NCI-H345 treated with DMSO at 0.1 percent for 48 hours (cell line): Measurements from ENCODE around the gene RERE.
"Not testable (repeated sequence)": the region's sequence is repeated elsewhere in the genome, so short reads cannot be mapped to it uniquely, and the experiment has no call there.

Experiments
- DNase-seq: peaks from one replicate; lab custom pipeline; 2025; ENCODE audit not compliant: unreplicated experiment; lab: John Stamatoyannopoulos, UW

RERE gene

GRCh38 chr1:8844501-8845006 is 27.1 kb upstream of the RERE start:
- DNase-seq: no peak

DNA sequence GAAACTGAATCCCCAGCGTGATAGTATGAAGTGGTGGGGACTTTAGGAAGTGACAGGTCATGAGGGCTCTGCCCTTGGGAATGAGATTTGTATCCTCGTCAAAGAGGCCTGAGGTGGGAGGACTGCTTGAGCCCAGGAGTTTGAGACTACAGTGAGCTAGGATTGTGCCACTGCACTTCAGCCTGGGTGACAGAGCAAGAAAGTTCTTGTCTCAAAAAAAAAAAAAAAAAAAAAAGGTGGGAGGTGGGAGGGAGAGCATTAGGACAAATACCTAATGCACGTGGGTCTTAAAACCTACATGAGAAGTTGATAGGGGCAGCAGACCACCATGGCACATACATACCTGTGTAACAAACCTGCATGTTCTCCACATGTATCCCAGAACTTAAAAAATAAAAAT is 24.0 kb upstream of the RERE start:
- no peak for DNase-seq

DNA sequence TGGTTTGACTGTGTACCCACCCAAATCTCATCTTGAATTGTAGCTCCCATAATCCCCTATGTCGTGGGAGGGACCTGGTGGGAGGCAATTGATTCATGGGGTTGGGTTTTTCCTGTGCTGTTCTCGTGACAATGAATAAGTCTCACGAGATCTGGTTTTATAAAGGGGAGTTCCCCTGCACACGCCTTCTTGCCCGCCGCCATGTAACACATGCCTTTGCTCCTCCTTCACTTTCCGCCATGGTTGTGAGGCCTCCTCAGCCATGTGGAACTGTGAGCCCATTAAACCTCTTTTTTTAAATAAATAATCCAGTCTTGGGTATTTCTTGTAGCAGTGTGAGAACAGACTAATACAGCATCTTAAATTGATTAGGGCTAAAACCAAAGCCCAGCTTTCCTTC is 22.6 kb upstream of the RERE start:
- DNase-seq: no peak

GRCh38 chr1:8835941-8836643 is 18.7 kb upstream of the RERE start:
- no peak for DNase-seq

GRCh38 chr1:8831340-8831739 is 13.9 kb upstream of the RERE start:
- DNase-seq: no peak

DNA sequence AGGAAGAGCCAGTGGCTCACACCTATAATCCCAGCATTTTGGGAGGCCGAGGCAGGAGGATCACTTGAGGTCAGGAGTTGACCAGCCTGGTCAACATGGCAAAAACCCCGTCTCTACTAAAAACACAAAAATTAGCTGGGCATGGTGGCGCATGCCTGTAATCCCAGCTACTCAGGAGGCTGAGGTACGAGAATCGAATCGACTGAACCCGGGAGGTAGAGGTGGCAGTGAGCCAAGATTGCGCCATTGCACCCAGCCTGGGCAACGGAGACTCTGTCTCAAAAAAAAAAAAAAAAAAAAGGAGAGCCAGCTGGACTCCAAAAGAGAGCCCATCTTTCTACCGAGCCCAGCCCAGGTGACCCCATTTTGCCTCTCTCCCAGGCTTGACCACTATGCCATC is 13.3 kb upstream of the RERE start:
- DNase-seq: not testable (repeated sequence)

GRCh38 chr1:8825985-8826481 is 8.6 kb upstream of the RERE start:
- no peak for DNase-seq

DNA sequence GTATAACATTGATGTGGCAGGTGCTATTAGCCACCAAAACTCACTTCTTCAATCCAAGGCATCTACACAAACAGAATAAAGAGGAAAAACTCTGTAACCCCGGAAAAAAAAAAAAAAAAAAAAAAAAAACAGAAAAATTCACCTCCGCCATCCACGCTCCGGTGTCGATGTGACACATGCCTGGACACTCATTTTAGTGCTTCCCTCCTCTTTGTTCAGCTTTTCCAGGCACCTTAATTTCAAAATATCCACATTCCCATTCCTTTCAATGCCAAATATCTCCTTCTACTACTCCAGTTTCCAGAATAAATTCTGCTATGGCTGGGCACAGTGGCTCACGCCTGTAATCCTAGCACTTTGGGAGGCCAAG is 5.8 kb upstream of the RERE start:
- no peak for DNase-seq

DNA sequence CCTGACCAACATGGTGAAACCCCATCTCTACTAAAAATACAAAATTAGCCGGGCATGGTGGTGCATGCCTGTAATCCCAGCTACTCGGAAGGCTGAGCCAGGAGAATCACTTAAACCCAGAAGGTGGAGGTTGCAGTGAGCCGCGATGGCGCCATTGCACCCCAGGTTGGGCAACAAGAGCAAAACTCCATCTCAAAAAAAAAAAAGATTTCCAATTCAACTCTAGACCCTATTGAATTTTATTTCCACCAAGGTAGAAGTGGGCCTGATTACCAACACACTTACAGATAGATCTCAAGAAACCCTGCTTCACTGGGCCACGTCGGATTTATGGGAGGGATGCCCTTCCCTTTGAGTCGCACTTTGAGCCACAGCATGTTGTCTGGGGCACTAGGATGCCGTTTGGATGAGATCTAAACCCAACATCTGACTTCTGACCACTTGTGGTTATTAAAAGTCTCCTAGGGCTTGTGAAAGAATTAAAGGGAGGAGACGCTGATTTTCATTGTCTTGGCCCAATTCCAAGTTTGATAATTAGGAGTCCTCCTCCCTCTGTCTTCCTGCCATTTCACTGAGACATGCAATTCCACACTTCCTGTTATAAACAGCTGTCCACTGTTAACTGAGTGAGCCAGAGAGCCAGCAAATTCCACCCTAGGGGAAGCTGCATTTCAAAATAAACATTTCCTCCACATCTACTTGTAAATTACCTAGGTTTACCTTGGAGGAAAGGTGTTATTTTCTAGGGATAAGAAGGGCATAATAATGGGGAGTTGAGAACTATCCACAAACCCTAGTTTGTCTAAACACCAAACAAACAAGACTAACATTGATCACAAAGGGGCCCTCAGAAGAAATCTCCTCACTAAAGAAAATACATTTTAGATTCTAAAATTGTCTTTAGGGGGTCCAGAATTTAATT is 5.2 kb upstream of the RERE start:
- peak; percentile 42 for DNase-seq

GRCh38 chr1:8821084-8821483 is 3.6 kb upstream of the RERE start:
- no peak for DNase-seq

DNA sequence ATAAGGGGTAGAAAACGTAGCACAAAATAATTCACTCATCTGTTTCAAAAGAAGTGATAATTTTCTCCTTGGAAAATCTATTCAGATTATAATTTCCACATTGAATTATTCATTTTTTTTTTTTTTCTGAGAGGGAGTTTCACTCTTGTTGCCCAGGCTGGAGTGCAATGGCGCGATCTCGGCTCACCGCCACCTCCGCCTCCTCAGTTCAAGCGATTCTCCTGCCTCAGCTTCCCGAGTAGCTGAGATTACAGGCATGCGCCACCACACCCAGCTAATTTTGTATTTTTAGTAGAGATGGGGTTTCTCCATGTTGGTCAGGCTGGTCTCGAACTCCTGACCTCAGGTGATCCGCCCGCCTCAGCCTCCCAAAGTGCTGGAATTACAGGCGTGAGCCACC is 1.3 kb upstream of the RERE start:
- not testable (repeated sequence) for DNase-seq

- peak; percentile 27 for DNase-seq
These were observed 910 bp upstream of the RERE start for GRCh38 chr1:8818325-8818775.

- DNase-seq: no peak
These were observed 519 bp downstream of the RERE start for GRCh38 chr1:8816831-8817411.

GRCh38 chr1:8816264-8816663 is 1.2 kb downstream of the RERE start:
- DNase-seq: no peak

DNA sequence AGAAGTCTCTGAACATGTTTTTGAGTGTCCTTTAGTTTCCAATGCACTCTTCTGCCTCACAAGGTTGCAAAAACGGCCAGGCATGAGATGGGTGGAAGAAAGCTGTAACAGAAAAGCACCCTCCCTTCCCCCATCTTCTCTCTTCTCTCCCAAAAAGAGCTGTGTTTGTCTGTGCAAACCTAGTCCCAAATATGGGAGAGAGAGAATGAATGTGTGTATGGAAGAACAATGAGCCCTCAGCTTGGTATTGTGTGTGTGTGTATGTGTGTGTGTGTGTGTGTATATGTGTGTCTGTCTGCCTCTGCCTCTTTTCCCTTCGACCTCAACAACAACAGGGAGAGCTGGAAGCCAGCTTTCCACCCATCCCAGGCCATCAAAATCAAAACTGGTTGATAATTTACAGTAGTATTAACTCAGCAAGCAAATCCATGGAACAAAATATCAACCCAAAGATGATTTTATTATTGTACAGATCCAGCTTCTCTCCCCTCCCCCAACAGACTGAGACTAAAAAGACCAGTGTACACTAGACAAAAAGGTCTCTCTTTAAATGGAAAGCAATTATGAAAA is 1.8 kb downstream of the RERE start:
- no peak for DNase-seq

GRCh38 chr1:8814865-8815264 is 2.6 kb downstream of the RERE start:
- DNase-seq: no peak

DNA sequence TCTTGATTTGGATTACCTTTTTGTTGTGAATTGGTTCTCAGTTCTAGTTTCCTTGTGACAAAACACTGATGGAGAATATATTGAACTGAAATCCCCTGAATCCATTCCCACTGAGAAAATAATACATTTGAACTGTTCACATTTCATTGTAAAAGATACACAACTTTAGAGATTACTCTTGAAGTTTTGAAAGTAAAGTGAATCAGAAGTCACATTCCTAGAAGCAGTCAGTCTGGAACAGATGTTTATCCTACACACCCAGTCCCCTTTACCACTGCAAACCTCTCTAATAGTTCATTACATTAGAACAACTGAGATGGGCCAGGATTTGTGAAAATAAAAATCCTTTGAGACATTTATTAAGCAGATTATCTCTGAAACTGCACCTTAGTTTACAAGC is 3.4 kb downstream of the RERE start:
- DNase-seq: no peak

- DNase-seq: no peak
These were observed 4.2 kb downstream of the RERE start for GRCh38 chr1:8813016-8813763.

DNA sequence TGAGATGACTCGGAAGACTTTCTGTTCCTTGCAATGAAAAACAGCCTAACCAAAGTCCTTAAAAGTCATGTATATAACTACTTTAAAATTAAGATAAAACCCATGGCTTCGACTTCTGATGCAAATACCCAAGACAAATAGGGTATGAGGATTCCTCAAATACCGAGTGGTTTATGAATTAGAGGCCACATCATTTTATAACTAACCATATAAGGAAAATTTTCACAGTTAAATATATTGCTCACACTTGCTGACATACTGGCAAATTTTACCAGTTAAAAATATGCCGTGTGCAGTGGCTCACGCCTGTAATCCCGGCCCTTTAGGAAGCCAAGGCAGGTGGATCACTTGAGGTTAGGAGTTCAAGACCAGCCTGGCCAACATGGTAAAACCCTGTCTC is 5.4 kb downstream of the RERE start:
- DNase-seq: no peak

DNA sequence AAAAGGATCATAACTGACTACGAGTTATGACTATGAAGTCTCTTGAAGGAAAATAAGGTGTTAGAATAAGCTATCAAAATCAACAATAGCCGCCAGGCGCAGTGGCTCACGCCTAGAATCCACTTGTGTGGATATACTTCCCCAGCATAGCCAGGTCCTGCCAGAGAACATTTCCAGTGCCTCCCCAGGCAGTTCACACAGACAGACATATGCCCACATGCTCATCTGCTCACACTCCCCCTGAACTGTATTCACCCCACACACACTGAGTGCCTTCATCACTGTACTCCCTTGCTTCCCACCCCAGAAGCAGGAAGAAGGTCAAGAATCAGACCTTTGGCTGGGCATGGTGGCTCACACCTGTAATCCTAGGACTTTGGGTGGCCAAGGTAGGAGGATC is 6.5 kb downstream of the RERE start:
- DNase-seq: no peak

GRCh38 chr1:8809342-8809736 is 8.1 kb downstream of the RERE start:
- DNase-seq: no peak
